ENCODE data around the gene DBR1.

DBR1 gene

DNA sequence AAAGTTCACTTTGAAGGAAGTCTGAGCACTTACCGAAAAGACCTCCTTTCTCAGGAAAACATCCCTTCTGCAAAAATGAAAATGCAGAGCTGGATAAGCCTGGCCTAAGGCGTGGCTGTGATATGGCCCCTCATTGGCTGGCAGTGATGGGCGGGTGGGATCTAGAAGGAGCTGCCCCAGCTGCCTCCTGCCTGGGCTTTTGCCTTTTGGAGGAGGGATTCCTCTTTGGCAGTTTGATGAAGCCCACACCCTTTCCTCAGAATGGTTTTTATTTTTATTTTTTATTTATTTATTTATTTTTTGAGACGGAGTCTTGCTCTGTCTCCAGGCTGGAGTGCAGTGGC, 55.3 kb downstream of the DBR1 start:
- DNase-seq = no peak

DNA sequence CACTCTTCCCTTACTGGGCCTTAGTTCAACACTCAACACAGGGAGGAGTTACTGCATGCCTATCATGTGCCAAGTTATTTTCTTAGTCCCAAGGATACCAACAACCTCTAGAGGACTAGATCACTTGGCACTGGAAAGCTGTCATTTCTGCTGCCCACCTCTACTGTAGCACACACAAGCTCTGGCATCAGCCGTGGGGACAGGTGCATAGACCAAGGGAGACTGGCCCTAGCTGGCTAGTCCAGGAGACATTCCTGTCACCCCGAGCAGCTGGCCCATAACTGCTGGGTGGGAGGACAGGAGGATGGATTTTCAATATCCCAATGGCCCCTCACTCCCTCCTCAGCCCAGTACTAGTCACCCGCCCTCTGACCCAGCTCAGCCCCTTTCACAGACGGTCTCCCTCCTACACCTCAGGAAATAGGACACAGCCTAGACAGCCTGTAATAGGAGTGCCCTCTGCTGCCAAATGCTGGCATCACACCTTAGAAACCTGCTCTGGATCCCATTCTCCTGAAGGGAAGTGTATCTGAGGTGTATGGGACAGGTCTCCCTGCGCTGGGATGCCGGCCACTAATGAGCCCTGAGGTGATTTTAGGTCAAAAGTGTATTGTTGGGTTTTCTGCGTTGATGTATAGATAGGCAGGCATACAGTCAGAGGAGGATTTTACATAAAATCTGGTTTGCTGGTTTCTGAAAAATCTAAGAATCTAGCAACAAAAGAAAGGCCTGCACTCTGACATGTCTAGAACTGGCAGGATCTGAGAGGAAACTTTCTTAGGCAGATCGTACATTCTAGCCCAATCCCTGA, 55.9 kb downstream of the DBR1 start:
- DNase-seq = peak; percentile 57

DNA sequence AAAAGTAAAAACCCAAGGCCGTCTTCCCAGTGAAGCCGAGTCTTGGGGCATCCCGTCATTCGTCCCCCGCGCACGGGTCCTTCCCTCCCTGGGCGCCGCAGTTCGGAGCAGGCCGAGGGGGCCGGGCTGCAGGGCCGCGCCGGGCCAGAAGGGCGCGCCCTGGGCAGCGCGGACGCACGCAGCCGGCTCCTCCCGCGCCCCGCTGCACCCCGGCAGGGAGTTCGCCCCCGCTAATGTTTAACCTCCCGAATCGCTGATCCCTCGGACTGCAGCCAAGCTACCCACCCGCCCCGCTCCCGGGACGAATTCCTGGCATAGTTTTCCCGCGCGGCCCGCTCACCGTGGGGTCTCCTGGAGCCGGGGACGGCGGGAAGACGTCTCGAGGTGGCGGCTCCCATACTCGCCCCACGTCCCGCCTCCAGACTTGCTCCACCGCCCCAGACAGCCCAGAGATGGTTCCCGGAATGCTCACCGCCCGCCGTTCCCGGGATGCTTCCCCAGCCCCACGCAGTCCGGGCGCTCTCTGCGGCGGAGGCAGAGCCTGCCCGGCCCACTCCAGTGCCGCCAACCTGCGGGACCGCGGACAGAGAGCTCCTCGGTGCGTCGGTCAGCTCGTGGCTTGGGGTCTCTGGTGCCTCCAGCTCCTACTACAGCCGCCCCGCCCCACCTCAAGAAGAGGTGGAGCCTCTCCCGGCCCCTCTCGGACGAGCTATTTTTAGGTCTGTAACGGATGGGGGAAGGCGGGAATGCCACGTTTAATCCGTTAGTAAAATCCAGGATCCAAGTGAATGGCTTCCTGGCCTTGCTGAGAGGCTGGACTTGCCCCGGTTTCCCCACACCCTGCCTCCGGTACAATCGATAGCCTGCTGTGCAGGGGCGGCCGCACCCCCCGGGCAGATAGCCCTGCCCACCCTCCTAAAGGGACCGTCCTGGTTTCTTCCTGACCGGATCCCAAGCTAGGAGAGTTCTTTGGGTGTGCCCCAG, 59.4 kb downstream of the DBR1 start, which contains the start of gene DZIP1L:
TSS of gene DZIP1L (minus strand) at position 621 of the 984 bp plus-strand sequence. CDS start 11,637 bp downstream, outside the sequence.
- peak; percentile 74 for DNase-seq

- DNase-seq = no peak
These were observed 60.2 kb downstream of the DBR1 start for GRCh38 chr3:138114431-138114918.

GRCh38 chr3:138113326-138113725, 61.4 kb downstream of the DBR1 start:
- no peak for DNase-seq

DNA sequence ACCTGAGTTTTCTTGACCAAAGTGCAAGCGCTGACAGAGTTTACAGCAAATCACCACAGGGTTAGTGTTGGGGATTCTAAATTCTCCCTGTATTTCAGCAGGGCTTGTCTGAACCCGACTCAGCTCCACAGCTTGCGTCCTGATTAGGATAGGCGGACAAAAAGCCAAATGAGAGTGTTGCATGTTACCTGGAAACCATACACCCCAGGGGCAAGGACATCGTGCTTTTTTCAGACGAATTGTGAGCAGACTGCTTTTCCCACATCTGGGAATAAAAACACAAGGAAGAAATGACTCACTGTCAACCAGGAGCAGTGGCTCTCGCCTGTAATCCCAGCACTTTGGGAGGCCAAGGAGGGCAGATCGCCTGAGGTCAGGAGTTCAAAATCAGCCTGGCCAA, 62.4 kb downstream of the DBR1 start:
- no peak for DNase-seq
